ENCODE measurements around the gene DYNLT2. TPM values are rescaled to one million over a fixed set of nuclear protein-coding genes. Genes with fewer than 3 reads are reported as not detected.

Gene DYNLT2
- total and polyA plus RNA-seq, 2 of the 13 experiments (the other 11 are each of a cell fraction or from before 2014, with no cell fraction given): 2.1 to 4.3 TPM

DNA sequence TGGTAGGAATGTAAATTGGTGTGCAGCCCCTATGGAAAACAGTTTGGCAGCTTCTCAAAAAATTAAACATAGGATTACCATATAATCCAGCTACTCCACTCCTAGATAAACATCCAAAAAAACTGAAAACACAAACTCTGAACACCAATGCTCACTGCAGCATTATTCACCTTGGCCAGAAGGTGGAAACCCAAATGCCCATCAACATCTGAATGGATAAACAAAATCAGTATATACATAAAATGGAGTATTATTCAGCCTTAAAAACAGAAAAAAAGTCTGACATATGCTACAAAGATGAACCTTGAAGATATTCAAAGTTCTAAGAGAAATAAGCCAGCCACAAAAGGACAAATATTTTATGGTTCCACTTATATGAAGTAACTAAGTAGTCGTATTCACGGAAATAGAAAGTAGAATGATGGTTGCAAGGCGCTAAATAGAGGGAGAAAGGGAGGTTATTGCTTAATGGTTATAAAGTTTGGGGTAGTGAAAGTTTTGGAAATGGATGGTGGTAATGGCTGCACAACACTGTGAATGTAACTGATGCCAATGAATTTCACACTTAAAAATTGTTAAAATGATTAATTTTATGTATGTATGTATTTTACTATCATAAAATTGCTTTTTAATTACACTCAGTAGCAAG lies 31.0 kb downstream of the DYNLT2 start (continued):
- TF ChIP-seq, protein P1, sequence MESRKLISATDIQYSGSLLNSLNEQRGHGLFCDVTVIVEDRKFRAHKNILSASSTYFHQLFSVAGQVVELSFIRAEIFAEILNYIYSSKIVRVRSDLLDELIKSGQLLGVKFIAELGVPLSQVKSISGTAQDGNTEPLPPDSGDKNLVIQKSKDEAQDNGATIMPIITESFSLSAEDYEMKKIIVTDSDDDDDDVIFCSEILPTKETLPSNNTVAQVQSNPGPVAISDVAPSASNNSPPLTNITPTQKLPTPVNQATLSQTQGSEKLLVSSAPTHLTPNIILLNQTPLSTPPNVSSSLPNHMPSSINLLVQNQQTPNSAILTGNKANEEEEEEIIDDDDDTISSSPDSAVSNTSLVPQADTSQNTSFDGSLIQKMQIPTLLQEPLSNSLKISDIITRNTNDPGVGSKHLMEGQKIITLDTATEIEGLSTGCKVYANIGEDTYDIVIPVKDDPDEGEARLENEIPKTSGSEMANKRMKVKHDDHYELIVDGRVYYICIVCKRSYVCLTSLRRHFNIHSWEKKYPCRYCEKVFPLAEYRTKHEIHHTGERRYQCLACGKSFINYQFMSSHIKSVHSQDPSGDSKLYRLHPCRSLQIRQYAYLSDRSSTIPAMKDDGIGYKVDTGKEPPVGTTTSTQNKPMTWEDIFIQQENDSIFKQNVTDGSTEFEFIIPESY (CRISPR knock-in tag; IDR thresholded peaks at IDR 0.05): no peak
- TF ChIP-seq, protein P2, sequence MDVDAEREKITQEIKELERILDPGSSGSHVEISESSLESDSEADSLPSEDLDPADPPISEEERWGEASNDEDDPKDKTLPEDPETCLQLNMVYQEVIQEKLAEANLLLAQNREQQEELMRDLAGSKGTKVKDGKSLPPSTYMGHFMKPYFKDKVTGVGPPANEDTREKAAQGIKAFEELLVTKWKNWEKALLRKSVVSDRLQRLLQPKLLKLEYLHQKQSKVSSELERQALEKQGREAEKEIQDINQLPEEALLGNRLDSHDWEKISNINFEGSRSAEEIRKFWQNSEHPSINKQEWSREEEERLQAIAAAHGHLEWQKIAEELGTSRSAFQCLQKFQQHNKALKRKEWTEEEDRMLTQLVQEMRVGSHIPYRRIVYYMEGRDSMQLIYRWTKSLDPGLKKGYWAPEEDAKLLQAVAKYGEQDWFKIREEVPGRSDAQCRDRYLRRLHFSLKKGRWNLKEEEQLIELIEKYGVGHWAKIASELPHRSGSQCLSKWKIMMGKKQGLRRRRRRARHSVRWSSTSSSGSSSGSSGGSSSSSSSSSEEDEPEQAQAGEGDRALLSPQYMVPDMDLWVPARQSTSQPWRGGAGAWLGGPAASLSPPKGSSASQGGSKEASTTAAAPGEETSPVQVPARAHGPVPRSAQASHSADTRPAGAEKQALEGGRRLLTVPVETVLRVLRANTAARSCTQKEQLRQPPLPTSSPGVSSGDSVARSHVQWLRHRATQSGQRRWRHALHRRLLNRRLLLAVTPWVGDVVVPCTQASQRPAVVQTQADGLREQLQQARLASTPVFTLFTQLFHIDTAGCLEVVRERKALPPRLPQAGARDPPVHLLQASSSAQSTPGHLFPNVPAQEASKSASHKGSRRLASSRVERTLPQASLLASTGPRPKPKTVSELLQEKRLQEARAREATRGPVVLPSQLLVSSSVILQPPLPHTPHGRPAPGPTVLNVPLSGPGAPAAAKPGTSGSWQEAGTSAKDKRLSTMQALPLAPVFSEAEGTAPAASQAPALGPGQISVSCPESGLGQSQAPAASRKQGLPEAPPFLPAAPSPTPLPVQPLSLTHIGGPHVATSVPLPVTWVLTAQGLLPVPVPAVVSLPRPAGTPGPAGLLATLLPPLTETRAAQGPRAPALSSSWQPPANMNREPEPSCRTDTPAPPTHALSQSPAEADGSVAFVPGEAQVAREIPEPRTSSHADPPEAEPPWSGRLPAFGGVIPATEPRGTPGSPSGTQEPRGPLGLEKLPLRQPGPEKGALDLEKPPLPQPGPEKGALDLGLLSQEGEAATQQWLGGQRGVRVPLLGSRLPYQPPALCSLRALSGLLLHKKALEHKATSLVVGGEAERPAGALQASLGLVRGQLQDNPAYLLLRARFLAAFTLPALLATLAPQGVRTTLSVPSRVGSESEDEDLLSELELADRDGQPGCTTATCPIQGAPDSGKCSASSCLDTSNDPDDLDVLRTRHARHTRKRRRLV (CRISPR knock-in tag; IDR thresholded peaks at IDR 0.05): no peak
- TF ChIP-seq RAD21 (CRISPR knock-in tag; IDR thresholded peaks at IDR 0.05) (0 out of 2 replicates have a peak, but pooled peaks have one; percentile 16), MYC (CRISPR knock-in tag; IDR thresholded peaks at IDR 0.05; ENCODE audit: borderline replicate concordance) (no peak)

DNA sequence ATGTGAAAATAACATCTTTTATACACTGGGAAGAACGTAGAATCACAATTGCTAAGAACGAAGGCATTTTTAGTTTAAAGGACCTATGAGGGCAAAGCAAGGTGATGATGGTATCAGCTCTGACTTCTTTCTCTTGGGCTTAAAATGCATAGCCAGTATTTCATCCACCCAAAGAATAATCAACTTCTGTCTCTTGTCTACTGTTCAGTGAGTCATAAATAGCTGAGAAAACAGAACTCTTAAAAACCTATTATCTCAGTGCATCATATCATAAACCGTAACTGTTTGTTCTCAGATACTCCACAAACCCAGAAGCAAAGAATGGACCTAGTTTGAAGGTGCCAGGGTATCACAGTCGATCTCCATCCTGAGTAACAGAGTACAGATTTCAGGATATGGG lies 32.3 kb downstream of the DYNLT2 start:
- no peak overlapping the region for H3K9ac ChIP-seq (ENCODE audit: insufficient read depth, low read depth, low read length)
- no peak overlapping the region for H3K27ac ChIP-seq (ENCODE audit: extremely low read length, insufficient read depth, low read length)
- peaks cover 10 to 46% of the 10 kb centered on the region in 2 experiments for H3K36me3 ChIP-seq (replicated peaks in 1 of 2; ENCODE audit: control insufficient read depth in 1 of 2, insufficient read depth in 2 of 2, low read length in 2 of 2)
- H4K20me1 ChIP-seq (ENCODE audit: insufficient read depth, low read length): peaks cover 45% of the 10 kb centered on the region
- FAIRE-seq (no peak), DNase-seq (ENCODE audit: low spot score) (no peak), ATAC-seq (no peak)
- in situ Hi-C loops (cut with HindIII; ENCODE audit: extremely low pct_ligation_motif_present, low pct_unique_long_range_greater_than_20kb) (no loop called here), intact Hi-C loops (cut with micrococcal nuclease; ENCODE audit: unreplicated experiment) (no loop called here)
- BruUV-seq (replicated peaks): no TSS peak
- CTCF ChIA-PET (ENCODE audit: low intra/inter-chr PET ratio, low total read pairs): no interaction called here
- H3K4me1 ChIP-seq (ENCODE audit: insufficient read depth, low read length): peaks cover 45% of the 10 kb centered on the region
- 91% methylated on average over 4 of the region's 4 CpGs for WGBS (ENCODE audit: low lambda C conversion rate)
- H3K9me3 ChIP-seq (ENCODE audit: low read length): no peaks in the 10 kb centered on the region
- H3K4me2 ChIP-seq (ENCODE audit: low read depth, low read length): 0 out of 2 replicates have a peak overlapping the region, but pooled peaks have one; percentile 16
- H3K27me3 ChIP-seq (ENCODE audit: control insufficient read depth in 1 of 2, insufficient read depth in 2 of 2, low read length in 2 of 2): no peaks in the 10 kb centered on the region; a peak in 1 of 5 replicates
- peaks cover 70% of the 10 kb centered on the region for H3K79me2 ChIP-seq (ENCODE audit: insufficient read depth, low read length)
- POLR2A ChIA-PET: interaction anchor here (1.1 to 3.8 kb wide), 4 partner anchors 9 to 32 kb away, joined by 3 to 16 read pairs (median 6); partner anchors contain the start of genes C6orf120, DYNLT2, ERMARD and WDR27
- H2AFZ ChIP-seq (ENCODE audit: low read length): no peak overlapping the region
- H3K4me3 ChIP-seq (replicated peaks in 1 of 3; ENCODE audit: insufficient read depth in 1 of 3, low read depth in 2 of 3, low read length in 3 of 3): no peak overlapping the region
- TF ChIP-seq ZNF7 (CRISPR knock-in tag; IDR thresholded peaks at IDR 0.05): no peak
- TF ChIP-seq, protein P3, sequence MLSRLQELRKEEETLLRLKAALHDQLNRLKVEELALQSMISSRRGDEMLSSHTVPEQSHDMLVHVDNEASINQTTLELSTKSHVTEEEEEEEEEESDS (CRISPR knock-in tag; IDR thresholded peaks at IDR 0.05; ENCODE audit: borderline replicate concordance): no peak
- TF ChIP-seq ZNF251 (CRISPR knock-in tag; IDR thresholded peaks at IDR 0.05): no peak
- TF ChIP-seq ZNF737 (CRISPR knock-in tag; IDR thresholded peaks at IDR 0.05; ENCODE audit: borderline replicate concordance): no peak
- TF ChIP-seq NR2F6 (IDR thresholded peaks at IDR 0.05): no peak
- TF ChIP-seq NR2F6 (CRISPR knock-in tag; IDR thresholded peaks at IDR 0.05): no peak
- TF ChIP-seq NBN (conservative IDR thresholded peaks at IDR 0.05): no peak
- TF ChIP-seq ZNF12 (CRISPR knock-in tag; IDR thresholded peaks at IDR 0.05): no peak
- TF ChIP-seq FOSL1 (CRISPR knock-in tag; IDR thresholded peaks at IDR 0.05; ENCODE audit: borderline replicate concordance): no peak
- TF ChIP-seq, protein P4, sequence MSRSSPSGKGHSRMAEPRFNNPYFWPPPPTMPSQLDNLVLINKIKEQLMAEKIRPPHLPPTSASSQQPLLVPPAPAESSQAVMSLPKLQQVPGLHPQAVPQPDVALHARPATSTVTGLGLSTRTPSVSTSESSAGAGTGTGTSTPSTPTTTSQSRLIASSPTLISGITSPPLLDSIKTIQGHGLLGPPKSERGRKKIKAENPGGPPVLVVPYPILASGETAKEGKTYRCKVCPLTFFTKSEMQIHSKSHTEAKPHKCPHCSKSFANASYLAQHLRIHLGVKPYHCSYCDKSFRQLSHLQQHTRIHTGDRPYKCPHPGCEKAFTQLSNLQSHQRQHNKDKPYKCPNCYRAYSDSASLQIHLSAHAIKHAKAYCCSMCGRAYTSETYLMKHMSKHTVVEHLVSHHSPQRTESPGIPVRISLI (CRISPR knock-in tag; IDR thresholded peaks at IDR 0.05; ENCODE audit: borderline replicate concordance): no peak

Data from HepG2 (cell line).